Measurements from ENCODE around the gene FTH1. TPM values are rescaled to one million over a fixed set of nuclear protein-coding genes. Genes with fewer than 3 reads are reported as not detected.
"Not testable (repeated sequence)": the region's sequence is repeated elsewhere in the genome, so short reads cannot be mapped to it uniquely, and the experiment has no call there.

FTH1 gene
- total RNA-seq, 2 donors from 2014 or later = 2,226 to 2,809 TPM

DNA sequence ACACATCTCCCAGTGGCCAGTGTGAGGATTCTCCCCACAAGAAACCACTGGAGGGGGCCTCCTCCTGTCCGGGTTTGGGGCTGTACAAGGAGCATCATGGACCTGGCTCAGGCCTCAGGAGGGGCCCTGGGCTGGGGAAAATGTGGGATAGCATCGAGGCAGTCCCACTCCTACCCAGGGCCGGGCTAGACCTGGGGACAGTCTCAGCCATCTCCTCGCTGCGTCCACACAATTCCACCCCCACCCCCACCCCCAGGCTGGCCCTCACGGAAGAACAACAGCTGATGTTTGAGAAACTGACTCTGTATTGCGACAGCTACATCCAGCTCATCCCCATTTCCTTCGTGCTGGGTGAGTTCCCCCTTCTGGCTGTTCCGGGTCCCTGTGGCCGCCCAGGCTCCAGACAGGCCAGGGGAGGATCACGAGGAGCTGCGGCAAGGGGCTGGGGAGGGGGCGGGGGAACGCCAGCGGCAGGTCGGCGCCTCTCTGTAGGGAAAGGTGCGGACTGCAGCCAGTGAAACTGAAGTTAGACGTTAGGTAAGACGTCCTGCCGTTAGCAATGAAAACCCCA, 12.5 kb downstream of the FTH1 start:
- no peaks in the 10 kb centered on the region for H3K4me1 Mint-ChIP-seq
- TF ChIP-seq, protein P1, sequence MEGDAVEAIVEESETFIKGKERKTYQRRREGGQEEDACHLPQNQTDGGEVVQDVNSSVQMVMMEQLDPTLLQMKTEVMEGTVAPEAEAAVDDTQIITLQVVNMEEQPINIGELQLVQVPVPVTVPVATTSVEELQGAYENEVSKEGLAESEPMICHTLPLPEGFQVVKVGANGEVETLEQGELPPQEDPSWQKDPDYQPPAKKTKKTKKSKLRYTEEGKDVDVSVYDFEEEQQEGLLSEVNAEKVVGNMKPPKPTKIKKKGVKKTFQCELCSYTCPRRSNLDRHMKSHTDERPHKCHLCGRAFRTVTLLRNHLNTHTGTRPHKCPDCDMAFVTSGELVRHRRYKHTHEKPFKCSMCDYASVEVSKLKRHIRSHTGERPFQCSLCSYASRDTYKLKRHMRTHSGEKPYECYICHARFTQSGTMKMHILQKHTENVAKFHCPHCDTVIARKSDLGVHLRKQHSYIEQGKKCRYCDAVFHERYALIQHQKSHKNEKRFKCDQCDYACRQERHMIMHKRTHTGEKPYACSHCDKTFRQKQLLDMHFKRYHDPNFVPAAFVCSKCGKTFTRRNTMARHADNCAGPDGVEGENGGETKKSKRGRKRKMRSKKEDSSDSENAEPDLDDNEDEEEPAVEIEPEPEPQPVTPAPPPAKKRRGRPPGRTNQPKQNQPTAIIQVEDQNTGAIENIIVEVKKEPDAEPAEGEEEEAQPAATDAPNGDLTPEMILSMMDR (conservative IDR thresholded peaks at IDR 0.05) = peak; percentile 46
- peak overlapping the region; percentile 26 for H3K4me3 Mint-ChIP-seq
- H3K9ac ChIP-seq (ENCODE audit: extremely low read depth, low read length, poor library complexity, severe bottlenecking) = no peak overlapping the region
- no peak overlapping the region for H3K27ac ChIP-seq (ENCODE audit: low read depth, low read length)
- no peak overlapping the region for H3K27ac Mint-ChIP-seq
- H3K9me3 ChIP-seq (ENCODE audit: control insufficient read depth, low read length) = no peaks in the 10 kb centered on the region
- H3K27me3 Mint-ChIP-seq (ENCODE audit: insufficient read depth) = peaks cover 30% of the 10 kb centered on the region
- H3K27me3 ChIP-seq (ENCODE audit: control insufficient read depth, insufficient read depth, low read length, poor library complexity, severe bottlenecking) = peaks cover 39% of the 10 kb centered on the region
- H3K4me1 ChIP-seq (ENCODE audit: control insufficient read depth, insufficient read depth, low read length) = no peaks in the 10 kb centered on the region
- DNase-seq = peak; percentile 89
- H3K9me3 Mint-ChIP-seq = no peaks in the 10 kb centered on the region
- no peak overlapping the region for H3K4me3 ChIP-seq (ENCODE audit: low read length)
- no peaks in the 10 kb centered on the region for H3K36me3 ChIP-seq (ENCODE audit: control insufficient read depth, insufficient read depth, low read length)
- no peaks in the 10 kb centered on the region for H3K36me3 Mint-ChIP-seq (ENCODE audit: low read depth)
- WGBS, 2 experiments (ENCODE audit: insufficient coverage in 1 of 2, insufficient read length in 1 of 2) = 13 to 25% methylated on average over 13 to 21 of the region's 21 CpGs

DNA sequence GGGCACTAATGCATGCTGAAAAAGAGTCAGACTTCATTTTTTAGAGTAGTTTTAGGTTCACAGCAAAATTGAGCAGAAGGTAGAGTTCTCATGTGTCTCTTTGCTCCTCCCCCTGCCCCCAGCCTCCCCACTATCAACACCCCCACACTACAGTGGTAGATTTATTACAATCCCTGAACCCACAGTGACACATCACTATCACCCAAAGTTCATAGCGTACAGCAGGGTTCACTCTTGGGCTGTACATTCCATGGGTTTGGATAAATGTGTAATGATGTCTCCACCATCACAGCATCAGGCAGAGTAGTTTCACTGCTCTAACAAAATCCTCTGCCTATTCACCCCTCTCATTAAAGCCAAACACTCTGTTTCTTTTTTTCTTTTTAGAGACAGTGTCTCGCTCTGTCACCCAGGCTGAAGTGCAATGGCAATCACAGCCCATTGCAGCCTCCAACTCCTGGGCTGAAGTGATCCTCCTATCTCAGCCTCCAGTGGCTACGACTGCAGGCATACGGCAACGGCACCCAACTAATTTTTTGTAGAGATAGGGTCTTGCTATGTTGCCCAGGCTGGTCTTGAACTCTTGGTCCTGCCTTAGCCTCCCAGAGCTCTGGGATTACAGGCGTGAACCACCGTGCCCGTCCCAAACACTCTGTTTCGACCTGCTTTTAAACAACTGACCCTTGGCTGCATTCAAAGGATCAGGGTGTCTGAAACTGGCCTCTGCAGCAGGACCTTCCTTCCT, 13.2 kb downstream of the FTH1 start:
- Mint-ChIP-seq H3K36me3 (ENCODE audit: low read depth) (no peaks in the 10 kb centered on the region), H3K27ac (no peak overlapping the region), H3K4me3 (no peak overlapping the region), H3K9me3 (no peaks in the 10 kb centered on the region), H3K4me1 (no peaks in the 10 kb centered on the region), H3K27me3 (ENCODE audit: insufficient read depth) (peaks cover 30% of the 10 kb centered on the region)
- H3K27ac ChIP-seq (ENCODE audit: low read depth, low read length) = no peak overlapping the region
- DNase-seq = no peak
- WGBS, 2 experiments (ENCODE audit: insufficient coverage in 1 of 2, insufficient read length in 1 of 2) = 86 to 96% methylated on average over 8 of the region's 9 CpGs
- H3K36me3 ChIP-seq (ENCODE audit: control insufficient read depth, insufficient read depth, low read length) = no peaks in the 10 kb centered on the region
- H3K4me3 ChIP-seq (ENCODE audit: low read length) = no peak overlapping the region
- TF ChIP-seq, protein P1 (conservative IDR thresholded peaks at IDR 0.05) = no peak
- no peaks in the 10 kb centered on the region for H3K9me3 ChIP-seq (ENCODE audit: control insufficient read depth, low read length)
- no peak overlapping the region for H3K9ac ChIP-seq (ENCODE audit: extremely low read depth, low read length, poor library complexity, severe bottlenecking)
- peaks cover 39% of the 10 kb centered on the region for H3K27me3 ChIP-seq (ENCODE audit: control insufficient read depth, insufficient read depth, low read length, poor library complexity, severe bottlenecking)
- H3K4me1 ChIP-seq (ENCODE audit: control insufficient read depth, insufficient read depth, low read length) = no peaks in the 10 kb centered on the region

DNA sequence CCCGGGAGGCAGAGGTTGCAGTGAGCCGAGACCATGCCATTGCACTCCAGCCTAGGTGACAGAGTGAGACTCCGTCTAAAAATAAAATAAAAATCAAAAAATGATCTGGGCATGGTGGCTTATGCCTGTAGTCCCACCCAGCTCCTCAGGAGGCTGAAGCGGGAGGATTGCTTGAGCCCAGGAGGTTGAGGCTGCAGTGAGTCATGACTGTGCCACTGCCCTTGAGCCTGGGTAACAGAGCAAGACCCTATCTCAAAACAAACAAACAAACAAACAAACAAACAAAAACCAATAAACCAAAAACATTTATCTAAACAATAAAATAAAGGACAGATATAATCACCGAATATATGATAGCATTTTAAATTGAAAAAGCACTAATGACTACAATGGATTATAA, 13.8 kb downstream of the FTH1 start:
- not testable (repeated sequence) for H3K36me3 Mint-ChIP-seq (ENCODE audit: low read depth); H3K27ac Mint-ChIP-seq; H3K4me1 Mint-ChIP-seq; DNase-seq; H3K9ac ChIP-seq (ENCODE audit: extremely low read depth, low read length, poor library complexity, severe bottlenecking); H3K9me3 Mint-ChIP-seq; H3K36me3 ChIP-seq (ENCODE audit: control insufficient read depth, insufficient read depth, low read length); H3K4me1 ChIP-seq (ENCODE audit: control insufficient read depth, insufficient read depth, low read length); H3K27ac ChIP-seq (ENCODE audit: low read depth, low read length); H3K4me3 Mint-ChIP-seq; H3K4me3 ChIP-seq (ENCODE audit: low read length); H3K9me3 ChIP-seq (ENCODE audit: control insufficient read depth, low read length)
- peaks cover 30% of the 10 kb centered on the region for H3K27me3 Mint-ChIP-seq (ENCODE audit: insufficient read depth)
- peaks cover 39% of the 10 kb centered on the region for H3K27me3 ChIP-seq (ENCODE audit: control insufficient read depth, insufficient read depth, low read length, poor library complexity, severe bottlenecking)
- WGBS, 2 experiments (ENCODE audit: insufficient coverage in 1 of 2, insufficient read length in 1 of 2) = 86 to 93% methylated on average over 1 to 5 of the region's 5 CpGs

Measured in endodermal cell (in vitro differentiated cells).